IMR-90 (cell line): ENCODE data around the gene GPR33. TPM values are rescaled to one million over a fixed set of nuclear protein-coding genes. Genes with fewer than 3 reads are reported as not detected.

Experiments
- ATAC-seq: fragments of 200-7000 bp; cut with Tn5 transposase; 2 replicates; pipeline ENCODE4 v1.9.1; 2020; ENCODE audit warnings: low read depth, mild to moderate bottlenecking, moderate library complexity
- BruUV-seq: library from RNA; stranded (reverse); fragments of 400-500 nt; replicated peaks from 2 replicates; lab custom pipeline; 2021; lab: Mats Ljungman, UMichigan
- CTCF ChIA-PET: fragments of 300-600 bp; formaldehyde crosslinking; extraction: SDS; loops from one replicate; lab custom pipeline; 2021; ENCODE audit warnings: antibody characterized with exemption; lab: Yijun Ruan, JAX
- POLR2A ChIA-PET: fragments of 300-600 bp; sonication (Branson Sonifier 250); formaldehyde crosslinking; loops from one replicate; lab custom pipeline; 2022; ENCODE audit warnings: antibody characterized with exemption; ENCODE audit not compliant: unreplicated experiment; lab: Charles Lee
- DNase-seq: peaks from one replicate; pipeline ENCODE4 v3.0.0; 2013
- H2AFZ ChIP-seq: replicated peaks from 2 replicates; pipeline ENCODE3; 2013; ENCODE audit warnings: low read length, mild to moderate bottlenecking; ENCODE audit not compliant: poor library complexity
- H2AK5ac ChIP-seq: 2 replicates; pipeline ENCODE4 v1.6.1; 2013; ENCODE audit warnings: low read depth, low read length, inconsistent platforms
- H2AK9ac ChIP-seq: replicated peaks from 2 replicates; pipeline ENCODE3; 2013; ENCODE audit warnings: mild to moderate bottlenecking, low read depth, low read length, moderate library complexity; ENCODE audit not compliant: poor library complexity
- H2BK120ac ChIP-seq: 2 replicates; pipeline ENCODE4 v1.6.1; 2013; ENCODE audit warnings: low read depth, low read length, inconsistent platforms
- H2BK15ac ChIP-seq: 3 replicates; pipeline ENCODE4 v1.6.1; 2013; ENCODE audit warnings: low read depth, low read length, inconsistent platforms
- H2BK20ac ChIP-seq: 2 replicates; pipeline ENCODE4 v1.6.1; 2013; ENCODE audit warnings: low read depth, mild to moderate bottlenecking, inconsistent platforms, low read length, moderate library complexity
- H2BK5ac ChIP-seq: 2 replicates; pipeline ENCODE4 v1.6.1; 2013; ENCODE audit warnings: mild to moderate bottlenecking, low read depth, low read length, inconsistent platforms; ENCODE audit not compliant: poor library complexity, severe bottlenecking
- H3K14ac ChIP-seq: replicated peaks from 2 replicates; pipeline ENCODE4 v1.6.1; 2013; ENCODE audit warnings: low read depth, low read length, inconsistent platforms
- H3K18ac ChIP-seq: 2 replicates; pipeline ENCODE4 v1.6.1; 2013; ENCODE audit warnings: low read depth, low read length, control low read depth
- H3K23ac ChIP-seq: 2 replicates; pipeline ENCODE4 v1.6.1; 2013; ENCODE audit warnings: low read depth, low read length, inconsistent platforms
- H3K27ac ChIP-seq: 2 replicates; pipeline ENCODE4 v1.5.1; 2013; ENCODE audit warnings: mild to moderate bottlenecking, control low read depth, low read length; ENCODE audit not compliant: insufficient read depth
- H3K27me3 ChIP-seq: 2 replicates; pipeline ENCODE4 v1.6.1; 2013; ENCODE audit warnings: low read length; ENCODE audit not compliant: control insufficient read depth, insufficient read depth
- H3K36me3 ChIP-seq: 2 replicates; pipeline ENCODE4 v1.6.1; 2013; ENCODE audit warnings: low read length, mixed read lengths; ENCODE audit not compliant: control insufficient read depth, insufficient read depth
- H3K4ac ChIP-seq: 2 replicates; pipeline ENCODE4 v1.6.1; 2013; ENCODE audit warnings: low read depth, low read length, inconsistent platforms
- H3K4me1 ChIP-seq: 2 replicates; pipeline ENCODE4 v1.6.1; 2013; ENCODE audit warnings: low read length, mixed read lengths; ENCODE audit not compliant: control insufficient read depth, insufficient read depth
- H3K4me2 ChIP-seq: 2 replicates; pipeline ENCODE4 v1.6.1; 2013; ENCODE audit warnings: low read depth, mild to moderate bottlenecking, control low read depth, low read length, moderate library complexity
- H3K4me3 ChIP-seq: 2 replicates; pipeline ENCODE4 v1.5.1; 2013; ENCODE audit warnings: low read depth, mild to moderate bottlenecking, control low read depth, low read length, moderate library complexity; ENCODE audit not compliant: insufficient read depth
- H3K56ac ChIP-seq: 2 replicates; pipeline ENCODE4 v1.6.1; 2013; ENCODE audit warnings: low read length, inconsistent platforms; ENCODE audit not compliant: insufficient read depth; ENCODE audit errors: extremely low read depth
- H3K79me1 ChIP-seq, 2 experiments: 2 replicates each; pipeline ENCODE4 v1.6.1; 2013; ENCODE audit warnings: low read length in 2 of 2, inconsistent platforms in 1 of 2, low read depth in 1 of 2
- H3K9ac ChIP-seq: 2 replicates; pipeline ENCODE4 v1.6.1; 2013; ENCODE audit warnings: low read depth, low read length, control low read depth
- H3K9me1 ChIP-seq: 2 replicates; pipeline ENCODE4 v1.6.1; 2013; ENCODE audit warnings: low read length, inconsistent platforms; ENCODE audit not compliant: insufficient read depth
- H3K9me3 ChIP-seq: 2 replicates; pipeline ENCODE4 v1.6.1; 2013; ENCODE audit warnings: low read length; ENCODE audit not compliant: control insufficient read depth, insufficient read depth
- H4K20me1 ChIP-seq: 2 replicates; pipeline ENCODE4 v1.6.1; 2013; ENCODE audit warnings: low read length, inconsistent platforms; ENCODE audit not compliant: insufficient read depth
- H4K5ac ChIP-seq: 2 replicates; pipeline ENCODE4 v1.6.1; 2013; ENCODE audit warnings: mild to moderate bottlenecking, low read depth, low read length, control low read depth
- H4K8ac ChIP-seq, 2 experiments: 2 replicates each; pipeline ENCODE4 v1.6.1; 2013; ENCODE audit warnings: low read depth in 2 of 2, low read length in 2 of 2, control low read depth in 1 of 2, inconsistent platforms in 1 of 2
- H4K91ac ChIP-seq: 2 replicates; pipeline ENCODE4 v1.6.1; 2013; ENCODE audit warnings: low read depth, low read length, inconsistent platforms; ENCODE audit not compliant: insufficient read depth
- BHLHE40 ChIP-seq: fragments of 150-350 bp; IDR thresholded peaks from 2 replicates; pipeline ENCODE4 v1.6.1; 2016; ENCODE audit warnings: mild to moderate bottlenecking, low read depth, low read length
- CHD1 ChIP-seq: IDR thresholded peaks from 2 replicates; pipeline ENCODE4 v1.6.1; 2012; ENCODE audit warnings: low read depth, low read length, improper control_type of control experiment
- CTCF ChIP-seq: conservative IDR thresholded peaks from 2 replicates; pipeline ENCODE4 v1.5.1; 2012; ENCODE audit warnings: mild to moderate bottlenecking, low read depth, low read length, improper control_type of control experiment
- NFE2L2 ChIP-seq: fragments of 150-350 bp; IDR thresholded peaks from 2 replicates; pipeline ENCODE4 v1.6.1; 2016; ENCODE audit warnings: low read depth, mild to moderate bottlenecking, low read length
- POLR2A ChIP-seq: IDR thresholded peaks from 2 replicates; pipeline ENCODE4 v1.6.1; 2012; ENCODE audit warnings: mild to moderate bottlenecking, low read depth, low read length
- RAD21 ChIP-seq: IDR thresholded peaks from 2 replicates; pipeline ENCODE4 v1.6.1; 2012; ENCODE audit warnings: low read length, improper control_type of control experiment
- RCOR1 ChIP-seq: IDR thresholded peaks from 2 replicates; pipeline ENCODE4 v1.6.1; 2012; ENCODE audit warnings: mild to moderate bottlenecking, low read length, improper control_type of control experiment; ENCODE audit not compliant: insufficient replicate concordance
- SMC3 ChIP-seq: fragments of 150-350 bp; IDR thresholded peaks from 2 replicates; pipeline ENCODE4 v1.6.1; 2016; ENCODE audit warnings: low read depth, mild to moderate bottlenecking, antibody characterized with exemption, low read length, moderate library complexity
- dilution Hi-C: fragments of 300-500 bp; cut with HindIII; formaldehyde crosslinking; loops from one replicate; pipeline ENCODE4 v1.14.3; 2018; ENCODE audit warnings: low sequenced_read_pairs; ENCODE audit not compliant: unreplicated experiment
- in situ Hi-C: fragments of 300-500 bp; cut with MboI; formaldehyde crosslinking; loops from 3 replicates; pipeline ENCODE4 v1.14.3; 2019; ENCODE audit warnings: low sequenced_read_pairs, inconsistent platforms, mixed read lengths
- intact Hi-C: fragments of 100-400 bp; cut with micrococcal nuclease; formaldehyde crosslinking; loops from 2 replicates; pipeline ENCODE4 v1.10.0; 2022
- polyA plus RNA-seq, 3 experiments: library from polyadenylated mRNA; depleted of rRNA; stranded (reverse); fragments of >200 nt; gene quantifications; 2 replicates each; pipeline ENCODE4 v1.2.3, GENCODE V29; 2012; ENCODE audit warnings: low replicate concordance in 1 of 3
- total RNA-seq: library from RNA; depleted of rRNA; stranded (reverse); fragments of >200 nt; gene quantifications from 2 replicates; pipeline ENCODE4 v1.2.3, GENCODE V29; 2012

Gene GPR33
- total and polyA plus RNA-seq, 2 of the 4 experiments (the other 2 are of a cell fraction): not detected

GRCh38 chr14:31510222-31510621 lies 22.4 kb upstream of the GPR33 start:
- H2BK15ac ChIP-seq: no peak overlapping the region
- H3K9me1 ChIP-seq: no peaks in the 10 kb centered on the region
- H3K4me2 ChIP-seq: no peak overlapping the region
- no peak overlapping the region for H2AFZ ChIP-seq
- no peaks in the 10 kb centered on the region for H4K20me1 ChIP-seq
- H3K4me3 ChIP-seq: no peak overlapping the region
- no peak overlapping the region for H3K56ac ChIP-seq
- dilution Hi-C loops (no loop called here), intact Hi-C loops (loop anchor here (1.0 to 5.0 kb wide), 3 partner anchors 562 to 1050 kb away; no protein-coding TSS in a partner anchor), in situ Hi-C loops (loop anchor here (5.0 to 25.0 kb wide), 2 partner anchors 747 to 952 kb away; no protein-coding TSS in a partner anchor)
- no peak overlapping the region for H2BK20ac ChIP-seq
- H3K4me1 ChIP-seq: peaks cover 5% of the 10 kb centered on the region
- no peak overlapping the region for H3K14ac ChIP-seq
- no peak overlapping the region for H3K23ac ChIP-seq
- no peak overlapping the region for H2AK5ac ChIP-seq
- no TSS peak for BruUV-seq
- H3K4ac ChIP-seq: no peak overlapping the region
- ChIA-PET CTCF (interaction anchor here (0.6 to 1.8 kb wide), 4 partner anchors 14 to 416 kb away, joined by 3 to 4 read pairs (median 3); no protein-coding TSS in a partner anchor), POLR2A (interaction anchor here (0.6 kb wide), 1 partner anchor 52 kb away, joined by 10 read pairs; no protein-coding TSS in a partner anchor)
- H3K18ac ChIP-seq: no peak overlapping the region
- H2AK9ac ChIP-seq: no peak overlapping the region
- H3K27ac ChIP-seq: no peak overlapping the region
- no peak overlapping the region for H2BK120ac ChIP-seq
- H2BK5ac ChIP-seq: no peak overlapping the region
- H3K36me3 ChIP-seq: no peaks in the 10 kb centered on the region
- peak; percentile 10 for DNase-seq
- peaks cover 3% of the 10 kb centered on the region; the same call in 1 of the 2 replicates for H3K27me3 ChIP-seq
- TF ChIP-seq RCOR1 (no peak), SMC3 (peak; percentile 49), CTCF (peak; percentile 55), RAD21 (peak; percentile 58), BHLHE40 (no peak), POLR2A (no peak), CHD1 (no peak), NFE2L2 (no peak)
- H3K79me1 ChIP-seq: no peaks in the 10 kb centered on the region
- no peak overlapping the region for H4K8ac ChIP-seq
- no peak overlapping the region for H3K9ac ChIP-seq
- no peak for ATAC-seq
- no peak overlapping the region for H4K5ac ChIP-seq
- H4K91ac ChIP-seq: no peak overlapping the region
- H3K9me3 ChIP-seq: no peaks in the 10 kb centered on the region
